Renal pelvis (tissue), 4 donors: ENCODE results near the gene TEF. TPM values are rescaled to one million over a fixed set of nuclear protein-coding genes. Genes with fewer than 3 reads are reported as not detected.
"Not testable (repeated sequence)": the region's sequence is repeated elsewhere in the genome, so short reads cannot be mapped to it uniquely, and the experiment has no call there.

Source experiments
- DNase-seq: peaks from one replicate; pipeline ENCODE4 v3.0.0-alpha.2; 2013
- polyA plus RNA-seq, 3 donors: library from polyadenylated mRNA; unstranded; fragments of 120-200 nt; gene quantifications; one replicate each; pipeline ENCODE4 v1.2.1, GENCODE V29; 2013; ENCODE audit not compliant: insufficient read length in 3 of 3

The TEF gene
- polyA plus RNA-seq, 3 donors: 14.4 to 18.5 (median 17.8) TPM

DNA sequence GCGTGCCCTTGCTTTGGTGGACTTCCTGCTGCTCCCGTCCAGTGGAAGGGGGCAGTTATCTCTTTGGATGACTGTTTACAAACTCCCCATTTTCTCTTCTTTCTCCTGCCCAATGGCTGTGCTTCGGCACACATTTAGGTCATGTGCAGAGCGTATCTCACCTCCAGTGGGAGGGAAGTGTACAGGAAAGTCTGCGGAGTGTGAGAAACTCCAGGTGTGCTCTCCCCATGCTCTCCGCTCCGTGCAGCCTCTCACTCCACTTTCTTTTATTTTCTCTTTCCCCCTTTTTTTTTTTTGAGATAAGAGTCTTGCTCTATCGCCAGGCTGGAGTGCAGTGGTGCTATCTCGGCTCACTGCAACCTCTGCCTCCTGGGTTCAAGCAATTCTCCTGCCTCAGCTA lies 11.9 kb upstream of the TEF start:
- no peak for DNase-seq

DNA sequence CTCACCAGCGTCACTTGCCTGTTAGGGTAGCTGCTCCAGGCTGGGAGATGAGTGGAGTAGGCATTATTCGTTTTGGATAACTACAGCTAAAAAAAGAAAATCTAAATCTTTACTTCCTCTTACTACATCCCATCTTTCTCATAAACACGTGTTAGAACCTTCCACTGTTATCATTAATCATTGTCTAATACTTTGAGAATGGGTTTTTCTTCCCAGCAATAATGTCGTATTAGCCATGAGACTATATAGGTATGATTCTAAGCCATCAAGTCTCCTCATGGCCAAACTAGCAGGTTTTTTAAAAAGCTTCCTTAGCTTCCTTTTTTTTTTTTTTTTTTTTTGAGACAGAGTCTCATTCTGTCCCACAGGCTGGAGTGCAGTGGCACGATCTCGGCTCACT lies 3.9 kb upstream of the TEF start:
- no peak for DNase-seq

GRCh38 chr22:41380993-41381328 lies 781 bp upstream of the TEF start:
- peak; percentile 77 for DNase-seq

- peak; percentile 67 for DNase-seq
Measured at GRCh38 chr22:41382098-41382578, 396 bp downstream of the TEF start.

- DNase-seq: no peak
Measured at GRCh38 chr22:41382610-41383009, 868 bp downstream of the TEF start.

DNA sequence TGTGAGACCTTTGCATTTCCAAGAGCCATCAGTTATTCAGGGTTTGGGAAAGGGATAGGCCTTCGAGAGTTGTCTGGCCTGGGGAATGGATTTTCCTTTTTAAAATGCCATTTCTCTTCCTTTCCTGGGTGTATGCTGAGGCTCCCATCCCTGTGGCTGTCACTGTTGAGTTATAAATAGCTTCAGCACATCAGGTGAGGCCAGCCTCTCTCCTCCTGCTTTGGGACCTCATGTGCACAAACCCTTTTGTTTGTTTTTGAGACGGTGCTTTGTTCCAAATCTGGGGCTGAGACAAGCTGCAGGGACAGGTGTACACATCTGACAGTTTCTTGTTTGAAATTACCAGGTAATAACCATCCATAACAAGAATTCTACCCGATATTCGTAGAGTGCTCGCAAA lies 1.3 kb downstream of the TEF start:
- no peak for DNase-seq

GRCh38 chr22:41384128-41384527 lies 2.4 kb downstream of the TEF start:
- no peak for DNase-seq

DNA sequence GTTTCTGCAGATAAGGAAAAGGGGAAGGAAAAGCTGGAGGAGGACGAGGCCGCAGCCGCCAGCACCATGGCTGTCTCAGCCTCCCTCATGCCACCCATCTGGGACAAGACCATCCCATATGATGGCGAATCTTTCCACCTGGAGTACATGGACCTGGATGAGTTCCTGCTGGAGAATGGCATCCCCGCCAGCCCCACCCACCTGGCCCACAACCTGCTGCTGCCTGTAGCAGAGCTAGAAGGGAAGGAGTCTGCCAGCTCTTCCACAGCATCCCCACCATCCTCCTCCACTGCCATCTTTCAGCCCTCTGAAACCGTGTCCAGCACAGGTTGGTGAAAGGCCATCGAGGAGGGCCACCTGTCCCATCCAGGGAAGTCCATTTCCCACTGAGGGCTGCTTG lies 5.6 kb downstream of the TEF start:
- no peak for DNase-seq

GRCh38 chr22:41394012-41394356 lies 12.2 kb downstream of the TEF start:
- no peak for DNase-seq

DNA sequence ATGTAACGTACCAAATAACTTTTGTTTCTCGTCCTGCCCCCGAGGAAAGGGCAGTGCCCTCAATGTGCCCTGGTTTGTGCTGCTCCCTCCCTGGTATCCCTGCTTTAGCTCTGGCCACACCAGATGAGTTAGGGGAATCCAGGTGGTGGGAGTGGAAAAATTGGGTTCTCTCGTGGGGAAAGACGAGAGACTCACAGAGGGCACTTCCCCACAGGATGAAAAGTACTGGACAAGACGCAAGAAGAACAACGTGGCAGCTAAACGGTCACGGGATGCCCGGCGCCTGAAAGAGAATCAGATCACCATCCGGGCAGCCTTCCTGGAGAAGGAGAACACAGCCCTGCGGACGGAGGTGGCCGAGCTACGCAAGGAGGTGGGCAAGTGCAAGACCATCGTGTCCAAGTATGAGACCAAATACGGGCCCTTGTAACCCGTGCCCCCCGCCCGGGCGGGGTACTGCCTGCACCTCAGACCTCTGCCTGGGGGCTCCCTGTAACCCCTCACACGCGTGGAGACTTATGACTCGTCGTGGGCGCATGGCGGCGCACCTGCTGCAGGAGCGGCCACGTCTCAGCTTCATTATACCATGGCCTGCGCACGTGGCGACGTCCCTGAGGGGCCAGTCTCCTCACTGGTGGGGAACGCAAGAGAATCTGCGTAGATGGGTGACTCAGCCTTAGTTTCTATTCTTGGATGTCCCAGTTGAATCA lies 13.9 kb downstream of the TEF start:
- DNase-seq: no peak

DNA sequence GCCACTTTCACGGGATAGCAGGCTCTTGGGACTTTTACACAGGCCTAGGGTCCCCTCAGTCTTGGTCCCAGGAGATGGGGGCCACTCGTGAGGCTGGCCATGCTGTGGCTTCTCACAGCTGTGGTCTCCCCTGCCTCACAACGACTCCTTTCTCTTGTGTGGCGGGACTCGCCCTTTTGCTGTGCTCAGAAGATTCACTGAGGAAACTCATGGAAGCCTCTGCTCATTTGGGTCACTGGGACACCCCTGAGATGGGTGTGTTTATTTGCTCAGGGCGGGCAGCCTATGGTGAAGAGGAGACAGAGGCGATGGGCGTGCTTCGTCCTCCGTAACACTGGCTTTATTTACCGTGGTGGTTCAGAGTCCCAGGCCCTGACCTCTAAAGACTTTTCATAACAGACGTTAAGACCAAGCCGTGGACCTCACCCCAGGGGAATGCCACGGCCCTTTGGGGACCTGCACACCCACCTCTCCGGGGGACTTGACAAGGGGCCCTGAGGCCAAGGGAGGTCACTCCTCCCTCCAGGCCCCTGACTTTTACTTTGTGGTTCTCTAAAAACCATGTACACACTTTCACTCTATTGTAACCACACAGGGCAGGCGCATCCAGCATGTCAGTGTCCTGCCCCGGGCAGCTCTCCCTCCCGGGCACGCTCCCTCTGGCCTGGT lies 15.5 kb downstream of the TEF start:
- DNase-seq: no peak

DNA sequence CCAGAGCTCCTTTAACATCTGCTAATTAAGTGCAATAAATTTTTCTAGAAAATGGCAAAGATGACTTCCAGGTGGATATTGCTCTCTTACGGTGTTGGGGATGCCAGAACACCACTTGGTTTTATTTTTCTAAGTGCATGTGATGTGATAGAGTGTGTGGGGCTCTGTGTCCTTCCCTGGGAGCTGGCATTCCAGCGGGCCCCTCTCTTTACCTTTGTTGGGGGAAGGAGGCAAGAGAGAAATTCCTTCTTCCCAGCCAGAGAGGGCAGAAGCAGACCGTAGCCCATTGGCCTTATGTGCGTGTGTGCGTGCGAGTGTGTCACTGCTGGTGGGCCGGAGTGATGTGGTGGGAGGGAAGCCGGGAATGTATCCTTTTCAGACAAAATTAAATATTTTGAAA lies 17.2 kb downstream of the TEF start:
- DNase-seq: no peak

DNA sequence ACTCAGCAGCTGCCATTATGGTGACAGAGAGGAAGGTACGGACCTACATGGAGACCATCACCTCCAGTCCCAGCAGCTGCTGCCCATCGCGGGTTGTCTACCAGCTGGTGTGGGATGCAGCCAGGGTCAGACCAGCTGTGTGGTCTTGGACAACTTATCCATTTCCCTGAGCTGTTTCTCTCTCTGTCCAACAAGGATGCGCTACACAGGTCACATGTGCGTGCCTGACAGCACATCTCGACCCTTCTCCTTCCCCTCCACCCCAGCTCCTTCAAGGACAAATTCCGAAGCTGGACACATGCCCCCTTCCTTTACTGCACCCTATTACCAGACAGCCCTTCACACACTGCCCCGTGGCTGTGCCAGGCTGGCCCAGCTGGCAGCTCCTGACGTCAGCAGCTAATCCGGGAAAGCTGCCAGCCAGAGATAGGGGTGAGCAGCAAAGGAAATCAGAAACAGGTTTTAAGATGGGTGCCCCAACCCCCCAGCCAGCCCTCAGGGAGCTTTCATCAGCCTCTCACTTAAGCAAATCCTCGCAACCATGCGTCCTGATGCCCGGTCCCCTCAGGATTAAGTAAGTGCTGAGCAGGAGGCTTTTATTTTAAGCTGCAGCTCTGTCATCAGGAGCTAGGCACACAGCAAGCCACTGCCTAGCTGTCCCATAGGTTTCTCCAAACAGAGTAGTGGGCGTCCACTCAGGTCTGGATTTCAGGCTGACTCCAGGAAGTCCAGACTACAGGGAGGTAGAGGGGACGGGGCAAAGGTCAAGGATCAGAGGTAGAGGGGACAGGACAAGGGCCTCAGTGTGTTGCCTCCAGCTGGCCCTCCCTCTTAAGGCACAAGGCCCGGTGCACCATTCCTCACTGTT lies 20.3 kb downstream of the TEF start:
- no peak for DNase-seq

- not testable (repeated sequence) for DNase-seq
Measured at GRCh38 chr22:41402851-41403250, 21.1 kb downstream of the TEF start.

GRCh38 chr22:41403532-41404318 lies 22.0 kb downstream of the TEF start:
- DNase-seq: peak; percentile 67

DNA sequence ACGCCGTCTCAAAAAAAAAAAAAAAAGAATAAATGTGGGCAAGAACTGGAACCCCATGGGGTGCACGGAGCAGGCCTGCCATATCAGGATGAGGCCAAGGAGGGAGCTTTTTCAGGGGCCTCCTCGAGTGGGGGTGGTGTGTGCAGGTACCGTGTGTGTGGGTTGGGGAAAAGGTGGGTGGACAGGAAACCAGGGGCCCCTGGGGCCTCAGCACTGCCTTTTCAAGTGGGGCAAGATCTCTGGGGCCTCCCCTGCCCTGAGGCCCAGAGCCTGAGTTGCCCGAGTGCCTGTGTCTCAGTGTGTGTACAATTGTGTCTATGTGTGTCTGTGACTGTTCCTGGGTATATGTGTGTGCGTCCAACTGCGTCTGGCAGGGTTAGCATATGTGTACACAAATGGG lies 23.8 kb downstream of the TEF start:
- DNase-seq: no peak

DNA sequence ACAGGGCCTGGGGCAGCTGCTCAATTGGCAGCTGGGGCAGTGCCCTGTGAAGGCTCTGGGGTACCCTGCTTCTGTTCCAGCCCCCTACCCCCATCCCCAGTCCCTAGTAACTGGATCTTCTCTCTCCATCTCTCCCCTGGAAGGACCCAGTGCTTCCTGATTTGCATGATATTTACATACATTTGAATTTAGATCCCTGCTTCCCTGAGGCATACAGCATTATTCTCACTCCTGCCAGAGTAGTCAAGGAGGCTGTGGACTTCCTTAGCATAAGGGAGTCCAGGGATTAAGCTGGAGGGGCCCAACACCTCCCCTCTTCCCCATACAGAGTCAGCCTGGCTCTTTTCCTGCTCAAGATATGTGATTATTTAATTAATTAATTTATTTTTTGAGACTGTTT lies 24.7 kb downstream of the TEF start:
- DNase-seq: no peak

- DNase-seq: no peak
Measured at GRCh38 chr22:41407433-41407832, 25.7 kb downstream of the TEF start.

- no peak for DNase-seq
Measured at GRCh38 chr22:41408665-41409064, 26.9 kb downstream of the TEF start.

DNA sequence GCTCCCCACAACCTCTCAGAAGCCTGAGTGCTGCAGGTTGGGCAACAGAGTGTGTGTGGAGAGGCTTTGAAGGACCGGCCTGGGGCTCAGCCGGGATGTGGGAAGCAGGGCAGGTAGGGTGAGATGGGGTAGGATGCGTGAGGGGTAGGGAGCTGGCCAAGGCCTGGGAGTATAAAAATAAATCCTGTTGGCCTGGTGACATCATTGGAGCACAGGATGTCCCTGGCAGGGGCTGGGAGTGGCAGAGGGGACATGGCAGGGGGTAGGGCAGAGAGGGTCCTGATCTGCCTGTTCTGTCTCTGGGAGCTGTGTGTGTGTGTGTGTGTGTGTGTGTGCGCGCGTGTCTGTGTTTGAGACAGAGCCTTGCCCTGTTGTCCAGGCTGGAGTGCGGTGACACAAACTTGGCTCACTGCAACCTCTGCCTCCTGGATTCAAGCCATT lies 28.6 kb downstream of the TEF start:
- DNase-seq: no peak

- no peak for DNase-seq
Measured at GRCh38 chr22:41411021-41411851, 29.5 kb downstream of the TEF start.
